ENCODE data around the gene SEMA4B.

- TF ChIP-seq, protein P1, sequence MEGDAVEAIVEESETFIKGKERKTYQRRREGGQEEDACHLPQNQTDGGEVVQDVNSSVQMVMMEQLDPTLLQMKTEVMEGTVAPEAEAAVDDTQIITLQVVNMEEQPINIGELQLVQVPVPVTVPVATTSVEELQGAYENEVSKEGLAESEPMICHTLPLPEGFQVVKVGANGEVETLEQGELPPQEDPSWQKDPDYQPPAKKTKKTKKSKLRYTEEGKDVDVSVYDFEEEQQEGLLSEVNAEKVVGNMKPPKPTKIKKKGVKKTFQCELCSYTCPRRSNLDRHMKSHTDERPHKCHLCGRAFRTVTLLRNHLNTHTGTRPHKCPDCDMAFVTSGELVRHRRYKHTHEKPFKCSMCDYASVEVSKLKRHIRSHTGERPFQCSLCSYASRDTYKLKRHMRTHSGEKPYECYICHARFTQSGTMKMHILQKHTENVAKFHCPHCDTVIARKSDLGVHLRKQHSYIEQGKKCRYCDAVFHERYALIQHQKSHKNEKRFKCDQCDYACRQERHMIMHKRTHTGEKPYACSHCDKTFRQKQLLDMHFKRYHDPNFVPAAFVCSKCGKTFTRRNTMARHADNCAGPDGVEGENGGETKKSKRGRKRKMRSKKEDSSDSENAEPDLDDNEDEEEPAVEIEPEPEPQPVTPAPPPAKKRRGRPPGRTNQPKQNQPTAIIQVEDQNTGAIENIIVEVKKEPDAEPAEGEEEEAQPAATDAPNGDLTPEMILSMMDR (IDR thresholded peaks at IDR 0.05): no peak
- TF ChIP-seq POLR2AphosphoS5 (IDR thresholded peaks at IDR 0.05) (no peak), POLR2A (IDR thresholded peaks at IDR 0.05) (no peak), EP300 (IDR thresholded peaks at IDR 0.05; ENCODE audit: low read depth) (no peak)
These were observed 9.9 kb downstream of the SEMA4B start for GRCh38 chr15:90211009-90211408.

Measured in transverse colon (tissue), 4 donors.